GM19328 (cell line): Measurements from ENCODE around the gene RBM39.
A peak's percentile ranks its signal among the peaks of the same experiment; 100 is the strongest.
"Not testable (repeated sequence)": the region's sequence is repeated elsewhere in the genome, so short reads cannot be mapped to it uniquely, and the experiment has no call there.

Source experiments
- ATAC-seq: cut with Tn5 transposase; IDR thresholded peaks from one replicate; pipeline ENCODE4 v1.9.1; 2021; ENCODE audit warnings: mild to moderate bottlenecking, moderate library complexity; ENCODE audit not compliant: unreplicated experiment

The RBM39 gene

GRCh38 chr20:35706591-35707529, 35.2 kb downstream of the RBM39 start:
- ATAC-seq, result not testable (repeated sequence)

GRCh38 chr20:35705894-35706293, 36.2 kb downstream of the RBM39 start:
- not testable (repeated sequence) for ATAC-seq

GRCh38 chr20:35704514-35705261, 37.4 kb downstream of the RBM39 start:
- ATAC-seq, result no peak

GRCh38 chr20:35702824-35703695, 39.0 kb downstream of the RBM39 start:
- no peak for ATAC-seq

- no peak for ATAC-seq
Measured at GRCh38 chr20:35702051-35702823, 39.8 kb downstream of the RBM39 start.

- ATAC-seq, result no peak
Measured at GRCh38 chr20:35700625-35701148, 41.4 kb downstream of the RBM39 start.

- ATAC-seq, result no peak
Measured at GRCh38 chr20:35699957-35700624, 42.0 kb downstream of the RBM39 start.

- ATAC-seq, result peak; percentile 81
Measured at GRCh38 chr20:35699127-35699956, 42.7 kb downstream of the RBM39 start, which contains the start of the genes NFS1 and ROMO1. Gene NFS1, minus strand, starts transcription at chr20:35699352. Its CDS starts 64 bp downstream, at chr20:35699288. Gene ROMO1, plus strand, starts transcription at chr20:35699405. Its CDS starts 228 bp downstream, at chr20:35699633.

- ATAC-seq, result peak; percentile 12
Measured at GRCh38 chr20:35698298-35699126, 43.5 kb downstream of the RBM39 start.

- no peak for ATAC-seq
Measured at GRCh38 chr20:35697696-35698297, 44.3 kb downstream of the RBM39 start.

GRCh38 chr20:35695978-35696377, 46.1 kb downstream of the RBM39 start:
- no peak for ATAC-seq

GRCh38 chr20:35695245-35695749, 46.8 kb downstream of the RBM39 start:
- ATAC-seq, result no peak

- ATAC-seq, result no peak
Measured at GRCh38 chr20:35690265-35690664, 51.8 kb downstream of the RBM39 start.

GRCh38 chr20:35686872-35687271, 55.2 kb downstream of the RBM39 start:
- not testable (repeated sequence) for ATAC-seq

- not testable (repeated sequence) for ATAC-seq
Measured at GRCh38 chr20:35685368-35685767, 56.7 kb downstream of the RBM39 start.

- ATAC-seq, result no peak
Measured at GRCh38 chr20:35681960-35682359, 60.1 kb downstream of the RBM39 start.
